HG03378 (cell line): ENCODE results near the gene ADAM11.

Source experiments
- ATAC-seq: cut with Tn5 transposase; IDR thresholded peaks from one replicate; pipeline ENCODE4 v1.9.1; 2021; ENCODE audit warnings: mild to moderate bottlenecking, moderate library complexity; ENCODE audit not compliant: unreplicated experiment

Gene ADAM11

GRCh38 chr17:44829523-44830358 lies 71.0 kb downstream of the ADAM11 start, which contains the start of gene GJC1:
TSS of gene GJC1 (minus strand) at chr17:44830287. CDS start at chr17:44805817, 24,470 bp downstream.
- ATAC-seq = no peak

- ATAC-seq = no peak
These were observed 71.8 kb downstream of the ADAM11 start for GRCh38 chr17:44830359-44831288.

- no peak for ATAC-seq
These were observed 72.6 kb downstream of the ADAM11 start for GRCh38 chr17:44831371-44831770.
